HCT116 (cell line): ENCODE measurements around the gene HSPA1A. TPM values are rescaled to one million over a fixed set of nuclear protein-coding genes. Genes with fewer than 3 reads are reported as not detected.

Experiments used
- ATAC-seq: fragments of 200-7000 bp; cut with Tn5 transposase; 2 replicates; pipeline ENCODE4 v1.9.1; 2020; ENCODE audit warnings: mild to moderate bottlenecking, moderate library complexity
- BruUV-seq: library from RNA; stranded (reverse); fragments of 400-500 nt; replicated peaks from 2 replicates; lab custom pipeline; 2021; lab: Mats Ljungman, UMichigan
- CTCF ChIA-PET: fragments of 300-600 bp; sonication (Branson Sonifier 250); formaldehyde crosslinking; loops from one replicate; lab custom pipeline; 2021; ENCODE audit warnings: antibody characterized with exemption; lab: Charles Lee
- POLR2A ChIA-PET: fragments of 300-600, 350-600 bp; sonication (Branson Sonifier 250); formaldehyde crosslinking; loops from one replicate; lab custom pipeline; 2021; ENCODE audit warnings: antibody characterized with exemption; lab: Charles Lee
- RAD21 ChIA-PET, 2 experiments: fragments of 300-600 bp; sonication (Branson Sonifier 250); formaldehyde crosslinking; loops; one replicate each; lab custom pipeline; 2023; ENCODE audit warnings: low total read pairs in 2 of 2; ENCODE audit not compliant: uncharacterized antibody in 2 of 2, unreplicated experiment in 2 of 2, low non-redundant PET in 1 of 2; lab: Charles Lee
- DNase-seq: peaks from one replicate; pipeline ENCODE4 v3.0.0-alpha.2; 2010; ENCODE audit warnings: low read depth, low spot score
- H2AFZ ChIP-seq: fragments of 200-600 bp; shearing (Covaris generic), sonication (generic); 2 replicates; pipeline ENCODE4 v1.6.1; 2017; ENCODE audit warnings: low read depth, mixed run types, mixed read lengths, antibody characterized with exemption, low read length; ENCODE audit not compliant: poor library complexity, severe bottlenecking
- H3K27ac ChIP-seq: 2 replicates; pipeline ENCODE4 v1.5.1; 2012; ENCODE audit warnings: low read depth, low read length
- H3K27me3 ChIP-seq: fragments of 200-600 bp; sonication (generic); 2 replicates; pipeline ENCODE4 v1.6.1; 2016; ENCODE audit warnings: mixed run types, low read length, mixed read lengths; ENCODE audit not compliant: insufficient read depth
- H3K36me3 ChIP-seq, 2 experiments: fragments of 200-500 bp in 1 of 2; fragments of 200-600 bp in 1 of 2; sonication (Bioruptor generic) in 1 of 2; sonication (generic) in 1 of 2; 2 replicates each; pipeline versions ENCODE4 v1.5.1 to v1.6.1; 2014 to 2016; ENCODE audit warnings: low read length in 2 of 2, inconsistent platforms in 1 of 2, mixed read lengths in 1 of 2, mixed run types in 1 of 2; ENCODE audit not compliant: insufficient read depth in 2 of 2, control insufficient read depth in 1 of 2
- H3K4me1 ChIP-seq, 2 experiments: fragments of 200-600 bp in 1 of 2; sonication (generic) in 1 of 2; 2 replicates each; pipeline versions ENCODE4 v1.5.1 to v1.6.1; 2012 to 2017; ENCODE audit warnings: low read length in 2 of 2, inconsistent platforms in 1 of 2, mild to moderate bottlenecking in 1 of 2, mixed read lengths in 1 of 2, mixed run types in 1 of 2, moderate library complexity in 1 of 2; ENCODE audit not compliant: insufficient read depth in 2 of 2, control insufficient read depth in 1 of 2
- H3K4me2 ChIP-seq: fragments of 200-600 bp; sonication (generic); 2 replicates; pipeline ENCODE4 v1.6.1; 2017; ENCODE audit warnings: mixed run types, low read length, mixed read lengths
- H3K4me3 ChIP-seq, 2 experiments: fragments of 200-600 bp in 1 of 2; sonication (generic) in 1 of 2; replicated peaks in 1 of 2; 2 replicates each; pipeline ENCODE4 v1.5.1; 2011 to 2016; ENCODE audit warnings: low read length in 2 of 2, control low read depth in 1 of 2, low read depth in 1 of 2, mild to moderate bottlenecking in 1 of 2, mixed read lengths in 1 of 2, mixed run types in 1 of 2
- H3K79me2 ChIP-seq: fragments of 200-600 bp; sonication (generic); 2 replicates; pipeline ENCODE4 v1.6.1; 2017; ENCODE audit warnings: mild to moderate bottlenecking, mixed run types, low read length, moderate library complexity, mixed read lengths; ENCODE audit not compliant: insufficient read depth
- H3K9ac ChIP-seq: fragments of 200-600 bp; sonication (generic); 2 replicates; pipeline ENCODE4 v1.6.1; 2016; ENCODE audit warnings: low read length, mixed read lengths
- H3K9me2 ChIP-seq: fragments of 200-600 bp; sonication (generic), shearing (Covaris generic); 2 replicates; pipeline ENCODE4 v1.6.1; 2017; ENCODE audit warnings: mixed run types, mild to moderate bottlenecking, moderate library complexity; ENCODE audit not compliant: insufficient read depth
- H3K9me3 ChIP-seq, 2 experiments: fragments of 200-500 bp in 1 of 2; fragments of 200-600 bp in 1 of 2; sonication (Bioruptor generic) in 1 of 2; sonication (generic) in 1 of 2; 2 replicates each; pipeline ENCODE4 v1.6.1; 2014 to 2017; ENCODE audit warnings: low read length in 2 of 2, mixed read lengths in 2 of 2, inconsistent platforms in 1 of 2, low read depth in 1 of 2, mild to moderate bottlenecking in 1 of 2, mixed run types in 1 of 2, moderate library complexity in 1 of 2; ENCODE audit not compliant: control insufficient read depth in 1 of 2, insufficient read depth in 1 of 2
- H4K20me1 ChIP-seq: fragments of 200-600 bp; sonication (generic), shearing (Covaris generic); 2 replicates; pipeline ENCODE4 v1.6.1; 2017; ENCODE audit warnings: mixed run types, mild to moderate bottlenecking, moderate library complexity; ENCODE audit not compliant: insufficient read depth
- CBX3 ChIP-seq: IDR thresholded peaks from 2 replicates; pipeline ENCODE4 v1.6.1; 2012; ENCODE audit warnings: low read depth
- CEBPB ChIP-seq: IDR thresholded peaks from 2 replicates; pipeline ENCODE4 v1.6.1; 2012; ENCODE audit warnings: low read depth
- CTCF ChIP-seq, 3 experiments: fragments of 200-600 bp in 1 of 3; sonication (generic) in 1 of 3; IDR thresholded peaks in 2 of 3; conservative IDR thresholded peaks in 1 of 3; 2 replicates each; pipeline ENCODE4 v1.5.1; 2012 to 2017; ENCODE audit warnings: low read depth in 2 of 3, low read length in 2 of 3, antibody characterized with exemption in 1 of 3, borderline replicate concordance in 1 of 3, control low read depth in 1 of 3, mild to moderate bottlenecking in 1 of 3, mixed read lengths in 1 of 3, mixed run types in 1 of 3, moderate library complexity in 1 of 3; ENCODE audit not compliant: insufficient read depth in 1 of 3
- EGR1 ChIP-seq: IDR thresholded peaks from 2 replicates; pipeline ENCODE4 v1.6.1; 2012; ENCODE audit warnings: low read depth
- ELF1 ChIP-seq: IDR thresholded peaks from 2 replicates; pipeline ENCODE4 v1.6.1; 2012; ENCODE audit warnings: low read depth, borderline replicate concordance
- EZH2 ChIP-seq: fragments of 200-600 bp; sonication (generic); IDR thresholded peaks from 2 replicates; pipeline ENCODE4 v1.6.1; 2017; ENCODE audit warnings: antibody characterized with exemption, mixed run types
- EZH2phosphoT487 ChIP-seq: fragments of 200-600 bp; IDR thresholded peaks from 2 replicates; pipeline ENCODE4 v1.6.1; 2018; ENCODE audit warnings: antibody characterized with exemption, borderline replicate concordance
- JUND ChIP-seq: IDR thresholded peaks from 2 replicates; pipeline ENCODE4 v1.6.1; 2012
- POLR2A ChIP-seq: IDR thresholded peaks from 2 replicates; pipeline ENCODE4 v1.7.0; 2011; ENCODE audit warnings: borderline replicate concordance; ENCODE audit not compliant: insufficient read depth, insufficient read length; ENCODE audit errors: extremely low read depth
- POLR2AphosphoS5 ChIP-seq: IDR thresholded peaks from 2 replicates; pipeline ENCODE4 v1.6.1; 2011; ENCODE audit warnings: mild to moderate bottlenecking, low read depth, low read length, moderate library complexity
- RAD21 ChIP-seq: IDR thresholded peaks from 2 replicates; pipeline ENCODE4 v1.6.1; 2012; ENCODE audit warnings: low read depth, mild to moderate bottlenecking
- REST ChIP-seq: IDR thresholded peaks from 2 replicates; pipeline ENCODE4 v1.6.1; 2012; ENCODE audit warnings: low read depth
- SIN3A ChIP-seq: IDR thresholded peaks from 2 replicates; pipeline ENCODE4 v1.6.1; 2012; ENCODE audit warnings: low read depth
- SRF ChIP-seq: IDR thresholded peaks from 2 replicates; pipeline ENCODE4 v1.6.1; 2012; ENCODE audit warnings: low read depth
- TCF7L2 ChIP-seq: IDR thresholded peaks from 2 replicates; pipeline ENCODE4 v1.7.0; 2011; ENCODE audit warnings: borderline replicate concordance, inconsistent platforms; ENCODE audit not compliant: insufficient read depth, insufficient read length; ENCODE audit errors: extremely low read depth
- ZBTB33 ChIP-seq: IDR thresholded peaks from 2 replicates; pipeline ENCODE4 v1.6.1; 2011; ENCODE audit warnings: mild to moderate bottlenecking, low read length, moderate library complexity; ENCODE audit not compliant: insufficient replicate concordance; ENCODE audit errors: extremely low read depth
- ZFX ChIP-seq: fragments of 450-650 bp; IDR thresholded peaks from 2 replicates; pipeline ENCODE4 v1.6.1; 2017
- ZNF274 ChIP-seq: fragments of 200-500 bp; sonication (Bioruptor generic); IDR thresholded peaks from 2 replicates; pipeline ENCODE4 v1.6.1; 2014; ENCODE audit warnings: mild to moderate bottlenecking, low read depth, low read length, inconsistent platforms
- intact Hi-C: fragments of 100-400 bp; cut with micrococcal nuclease; formaldehyde crosslinking; loops from 2 replicates; pipeline ENCODE4 v1.10.0; 2022
- total RNA-seq: library from RNA; stranded (reverse); gene quantifications from one replicate; pipeline ENCODE4 v1.2.1, GENCODE V29; 2021; ENCODE audit not compliant: unreplicated experiment

Gene HSPA1A
- total RNA-seq, 1 experiment from 2014 or later, result 5.0 TPM

- TF ChIP-seq SIN3A, result no peak
- no peak for TF ChIP-seq CEBPB
- no peak for TF ChIP-seq ELF1
- TF ChIP-seq REST, result no peak
- TF ChIP-seq ZNF274, result no peak
- no peak for TF ChIP-seq EGR1
- TF ChIP-seq CBX3, result no peak
- no peak for TF ChIP-seq EZH2
- TF ChIP-seq ZFX, result no peak
- no peak for TF ChIP-seq JUND
- TF ChIP-seq SRF, result no peak
- no peak for TF ChIP-seq POLR2A
- TF ChIP-seq ZBTB33, result no peak
- no peak for TF ChIP-seq CTCF (IDR thresholded peaks at IDR 0.05 in 2 of 3, conservative IDR thresholded peaks at IDR 0.05 in 1 of 3; ENCODE audit: borderline replicate concordance in 1 of 3, insufficient read depth in 1 of 3, low read depth in 2 of 3, low read length in 2 of 3)
- TF ChIP-seq RAD21, result no peak
- no peak for TF ChIP-seq TCF7L2
- no peak for TF ChIP-seq POLR2AphosphoS5
- TF ChIP-seq EZH2phosphoT487, result no peak
- H3K4me2 ChIP-seq, result no peak overlapping the region
- POLR2A ChIA-PET, result interaction anchor here (0.8 kb wide), 1 partner anchor 47 kb away, joined by 3 read pairs; the partner anchor contains the start of gene HSPA1B
- no peaks in the 10 kb centered on the region for H3K9me3 ChIP-seq
- H3K36me3 ChIP-seq, result peaks cover 21 to 50% of the 10 kb centered on the region in 2 experiments
- no TSS peak for BruUV-seq
- no peaks in the 10 kb centered on the region for H3K9me2 ChIP-seq
- no peak overlapping the region for H2AFZ ChIP-seq
- H3K9ac ChIP-seq, result no peak overlapping the region
- ATAC-seq, result no peak
- H3K27ac ChIP-seq, result no peak overlapping the region
- H3K4me3 ChIP-seq, result no peak overlapping the region
- peaks cover 29 to 36% of the 10 kb centered on the region in 2 experiments for H3K4me1 ChIP-seq
- intact Hi-C loops, result no loop called here
- CTCF ChIA-PET, result no interaction called here
- RAD21 ChIA-PET, result no interaction called here
- H3K79me2 ChIP-seq, result no peaks in the 10 kb centered on the region; the same call in 1 of the 2 replicates
- no peaks in the 10 kb centered on the region for H3K27me3 ChIP-seq
- DNase-seq, result no peak
- no peaks in the 10 kb centered on the region for H4K20me1 ChIP-seq
Observed at GRCh38 chr6:31779908-31780307, 35.4 kb upstream of the HSPA1A start.
